Measurements from ENCODE around the gene STXBP6.

The STXBP6 gene

GRCh38 chr14:24911324-24912109, 138.4 kb downstream of the STXBP6 start:
- no peak for DNase-seq

- no peak for DNase-seq
Measured at GRCh38 chr14:24910408-24910986, 139.4 kb downstream of the STXBP6 start.

GRCh38 chr14:24909523-24910302, 140.2 kb downstream of the STXBP6 start:
- DNase-seq, result no peak

GRCh38 chr14:24908592-24909236, 141.2 kb downstream of the STXBP6 start:
- DNase-seq, result no peak

- no peak for DNase-seq
Measured at GRCh38 chr14:24904533-24904932, 145.4 kb downstream of the STXBP6 start.

- no peak for DNase-seq
Measured at GRCh38 chr14:24903337-24903736, 146.6 kb downstream of the STXBP6 start.

- no peak for DNase-seq
Measured at GRCh38 chr14:24900269-24901100, 149.5 kb downstream of the STXBP6 start.

GRCh38 chr14:24897793-24898192, 152.2 kb downstream of the STXBP6 start:
- no peak for DNase-seq

GRCh38 chr14:24895622-24896021, 154.3 kb downstream of the STXBP6 start:
- DNase-seq, result no peak

GRCh38 chr14:24895243-24895583, 154.7 kb downstream of the STXBP6 start:
- DNase-seq, result no peak

- no peak for DNase-seq
Measured at GRCh38 chr14:24894583-24895242, 155.2 kb downstream of the STXBP6 start.

- DNase-seq, result no peak
Measured at GRCh38 chr14:24892497-24893051, 157.4 kb downstream of the STXBP6 start.

- no peak for DNase-seq
Measured at GRCh38 chr14:24891987-24892496, 157.9 kb downstream of the STXBP6 start.

GRCh38 chr14:24890716-24891115, 159.2 kb downstream of the STXBP6 start:
- DNase-seq, result no peak

- no peak for DNase-seq
Measured at GRCh38 chr14:24889843-24890242, 160.1 kb downstream of the STXBP6 start.

GRCh38 chr14:24888532-24888931, 161.4 kb downstream of the STXBP6 start:
- DNase-seq, result no peak

GRCh38 chr14:24887623-24888304, 162.2 kb downstream of the STXBP6 start:
- DNase-seq, result no peak

GRCh38 chr14:24885410-24885913, 164.5 kb downstream of the STXBP6 start:
- DNase-seq, result no peak

- DNase-seq, result no peak
Measured at GRCh38 chr14:24883576-24883975, 166.4 kb downstream of the STXBP6 start.

- no peak for DNase-seq
Measured at GRCh38 chr14:24881116-24881893, 168.6 kb downstream of the STXBP6 start.
